ENCODE data around the gene HERC2.
"Not testable (repeated sequence)": the region's sequence is repeated elsewhere in the genome, so short reads cannot be mapped to it uniquely, and the experiment has no call there.

The HERC2 gene, protein sequence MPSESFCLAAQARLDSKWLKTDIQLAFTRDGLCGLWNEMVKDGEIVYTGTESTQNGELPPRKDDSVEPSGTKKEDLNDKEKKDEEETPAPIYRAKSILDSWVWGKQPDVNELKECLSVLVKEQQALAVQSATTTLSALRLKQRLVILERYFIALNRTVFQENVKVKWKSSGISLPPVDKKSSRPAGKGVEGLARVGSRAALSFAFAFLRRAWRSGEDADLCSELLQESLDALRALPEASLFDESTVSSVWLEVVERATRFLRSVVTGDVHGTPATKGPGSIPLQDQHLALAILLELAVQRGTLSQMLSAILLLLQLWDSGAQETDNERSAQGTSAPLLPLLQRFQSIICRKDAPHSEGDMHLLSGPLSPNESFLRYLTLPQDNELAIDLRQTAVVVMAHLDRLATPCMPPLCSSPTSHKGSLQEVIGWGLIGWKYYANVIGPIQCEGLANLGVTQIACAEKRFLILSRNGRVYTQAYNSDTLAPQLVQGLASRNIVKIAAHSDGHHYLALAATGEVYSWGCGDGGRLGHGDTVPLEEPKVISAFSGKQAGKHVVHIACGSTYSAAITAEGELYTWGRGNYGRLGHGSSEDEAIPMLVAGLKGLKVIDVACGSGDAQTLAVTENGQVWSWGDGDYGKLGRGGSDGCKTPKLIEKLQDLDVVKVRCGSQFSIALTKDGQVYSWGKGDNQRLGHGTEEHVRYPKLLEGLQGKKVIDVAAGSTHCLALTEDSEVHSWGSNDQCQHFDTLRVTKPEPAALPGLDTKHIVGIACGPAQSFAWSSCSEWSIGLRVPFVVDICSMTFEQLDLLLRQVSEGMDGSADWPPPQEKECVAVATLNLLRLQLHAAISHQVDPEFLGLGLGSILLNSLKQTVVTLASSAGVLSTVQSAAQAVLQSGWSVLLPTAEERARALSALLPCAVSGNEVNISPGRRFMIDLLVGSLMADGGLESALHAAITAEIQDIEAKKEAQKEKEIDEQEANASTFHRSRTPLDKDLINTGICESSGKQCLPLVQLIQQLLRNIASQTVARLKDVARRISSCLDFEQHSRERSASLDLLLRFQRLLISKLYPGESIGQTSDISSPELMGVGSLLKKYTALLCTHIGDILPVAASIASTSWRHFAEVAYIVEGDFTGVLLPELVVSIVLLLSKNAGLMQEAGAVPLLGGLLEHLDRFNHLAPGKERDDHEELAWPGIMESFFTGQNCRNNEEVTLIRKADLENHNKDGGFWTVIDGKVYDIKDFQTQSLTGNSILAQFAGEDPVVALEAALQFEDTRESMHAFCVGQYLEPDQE (N-terminal part only)

DNA sequence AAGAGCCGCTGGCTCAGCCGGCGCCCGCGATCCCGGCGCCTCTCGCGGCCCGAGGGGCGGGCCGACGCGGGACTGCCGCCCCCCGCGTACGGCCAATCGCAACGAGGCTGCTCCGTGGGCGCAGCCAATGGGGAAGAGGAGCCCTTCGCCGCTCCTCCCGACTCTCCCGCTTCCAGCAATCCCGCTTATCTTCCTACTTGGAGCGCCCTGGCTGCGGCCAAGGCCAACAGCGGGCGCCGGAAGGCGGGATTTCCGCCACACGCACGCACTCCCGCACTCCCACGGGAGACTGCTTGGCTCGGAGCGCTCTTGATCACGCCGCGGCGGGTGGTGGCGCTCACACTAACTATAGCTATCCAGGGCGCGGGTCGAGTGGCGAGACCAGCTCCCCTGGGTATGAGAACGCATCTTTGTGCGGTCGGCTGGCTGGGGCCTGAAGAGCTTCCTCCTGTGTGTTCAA, at the start of gene HERC2:
Gene HERC2, minus strand, starts transcription at position 51 of the 460 bp plus-strand sequence. CDS start 746 bp downstream, outside the sequence.
- not testable (repeated sequence) for DNase-seq

DNA sequence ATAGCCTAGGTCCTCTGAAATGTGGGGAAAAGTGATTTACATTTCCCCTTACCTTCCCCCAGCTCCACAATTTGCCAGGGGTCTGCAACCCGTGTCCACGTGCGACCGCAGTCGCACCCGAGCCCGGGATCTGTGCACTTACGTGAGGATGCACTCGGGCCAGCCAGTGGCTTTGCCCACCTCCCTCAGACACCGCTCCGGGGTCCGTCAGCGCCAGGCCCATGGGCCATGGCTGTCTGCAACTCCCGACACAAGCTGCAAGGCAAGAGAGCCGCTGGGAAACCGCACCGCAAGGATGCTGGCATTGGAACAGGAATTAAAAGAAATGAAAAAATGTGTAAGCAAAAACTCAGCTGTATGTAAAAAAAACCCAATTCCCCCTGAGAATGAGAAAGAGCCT, 43.5 kb upstream of the HERC2 start:
- DNase-seq: not testable (repeated sequence)

DNA sequence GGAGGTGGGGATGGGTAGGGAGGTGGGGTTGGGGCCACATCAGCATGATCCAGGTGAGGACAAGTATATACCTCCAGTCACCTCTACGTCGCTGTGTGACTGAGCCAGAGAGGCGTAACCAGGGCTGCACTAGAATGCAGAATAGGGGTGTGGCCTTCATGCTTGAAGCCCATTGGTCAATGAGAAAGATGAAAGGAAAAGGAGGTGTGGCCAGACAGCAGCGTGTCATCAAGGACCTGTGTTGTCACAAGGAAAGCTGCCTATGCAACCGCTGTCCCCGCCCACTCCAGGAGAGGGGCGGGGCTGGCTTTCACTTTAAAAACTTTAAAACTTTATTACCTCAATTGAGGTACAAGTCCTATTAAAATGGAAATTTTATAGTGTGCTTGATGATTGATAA, 36.0 kb upstream of the HERC2 start, which contains the start of gene GOLGA6L24:
Gene GOLGA6L24, minus strand, starts transcription at position 101 of the 400 bp plus-strand sequence. Its CDS starts 61 bp downstream, at position 40.
- not testable (repeated sequence) for DNase-seq

DNA sequence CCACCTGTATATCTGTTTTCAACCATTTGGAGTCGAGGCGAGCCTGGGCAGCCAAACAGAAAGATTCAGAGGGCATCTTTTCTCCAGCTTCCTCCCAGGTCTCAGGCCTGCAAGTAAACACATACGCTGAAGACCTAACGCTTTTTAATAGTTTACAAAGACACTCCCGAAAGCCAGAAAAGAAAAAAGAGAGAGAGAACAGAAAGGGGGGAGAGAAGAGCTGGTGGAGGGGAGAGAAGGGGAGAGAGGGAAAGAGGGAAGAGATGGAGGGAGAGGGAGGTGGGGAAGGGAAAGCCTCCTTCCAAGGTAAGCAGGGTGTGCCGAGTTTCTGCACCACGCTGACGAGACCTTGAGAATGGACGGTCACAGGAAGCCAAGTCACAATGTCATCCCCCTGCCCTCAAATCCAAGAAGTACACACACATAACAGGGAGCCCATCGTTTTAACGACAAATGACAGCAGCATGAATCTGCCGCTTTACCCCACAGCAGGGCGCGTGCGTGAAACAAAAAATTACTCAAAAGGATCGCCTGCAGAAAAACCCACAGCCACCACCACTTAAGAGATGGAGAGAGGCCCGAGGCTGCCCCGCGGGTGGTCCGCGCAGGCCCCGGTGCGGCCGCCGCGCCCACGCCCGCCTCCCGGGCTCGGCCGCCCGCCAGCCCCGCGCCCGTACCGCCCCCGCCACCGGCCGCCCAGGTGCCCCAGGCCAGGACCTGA, 461 bp downstream of the HERC2 start:
- DNase-seq: not testable (repeated sequence)

DNA sequence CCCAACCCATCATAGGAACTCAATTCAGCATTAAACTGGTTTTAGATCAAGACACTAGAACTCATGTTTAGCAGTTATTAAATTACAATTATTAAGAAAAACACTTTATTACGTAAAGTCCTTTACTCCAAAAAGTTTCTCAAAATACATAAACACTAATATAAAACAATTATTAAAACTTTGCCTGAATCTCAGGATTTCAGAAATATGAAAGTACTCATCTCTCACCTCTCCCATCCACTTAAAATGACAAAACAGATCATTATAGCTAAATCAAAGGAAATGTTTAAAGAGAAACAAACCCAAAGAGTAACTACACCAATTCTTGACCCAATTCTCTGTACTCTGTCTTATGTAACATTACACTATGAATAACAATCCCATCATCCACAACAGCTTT, 2.3 kb downstream of the HERC2 start:
- DNase-seq: not testable (repeated sequence)

DNA sequence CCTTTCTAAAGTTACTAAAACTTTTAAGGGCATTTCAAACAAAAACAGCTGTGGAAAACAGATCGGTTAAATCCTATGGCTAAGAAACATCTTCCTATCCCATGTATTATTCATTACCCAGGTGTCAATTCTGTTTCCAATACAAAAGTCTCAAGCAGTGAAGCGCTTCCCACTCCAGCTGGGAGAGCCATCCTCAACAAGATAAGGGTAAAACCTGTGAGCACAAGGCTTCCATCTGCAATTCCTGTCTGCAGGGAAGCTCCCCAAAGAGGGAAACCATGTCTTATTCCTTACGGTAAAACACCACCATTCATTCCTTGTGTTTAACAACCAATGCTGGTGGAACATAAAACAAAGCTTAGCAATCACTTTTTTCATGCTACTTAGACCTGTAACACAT, 3.2 kb downstream of the HERC2 start:
- not testable (repeated sequence) for DNase-seq

DNA sequence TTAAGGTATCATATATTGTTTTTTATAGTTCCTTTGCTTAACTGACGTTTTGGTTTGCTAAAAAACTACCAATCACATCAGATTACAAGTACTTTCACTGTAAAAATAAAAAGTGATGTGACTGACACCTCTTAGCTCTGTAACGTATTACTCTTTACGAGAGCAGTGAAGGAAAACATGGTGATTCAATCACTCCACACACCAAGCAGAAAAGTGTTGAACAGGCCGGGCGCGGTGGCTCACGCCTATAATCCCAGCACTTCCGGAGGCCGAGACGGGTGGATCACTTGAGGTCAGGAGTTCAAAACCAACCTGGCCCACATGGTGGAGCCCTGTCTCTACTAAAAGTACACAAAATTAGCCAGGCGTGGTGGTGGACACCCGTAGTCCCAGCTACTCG, 3.9 kb downstream of the HERC2 start:
- DNase-seq: not testable (repeated sequence)

DNA sequence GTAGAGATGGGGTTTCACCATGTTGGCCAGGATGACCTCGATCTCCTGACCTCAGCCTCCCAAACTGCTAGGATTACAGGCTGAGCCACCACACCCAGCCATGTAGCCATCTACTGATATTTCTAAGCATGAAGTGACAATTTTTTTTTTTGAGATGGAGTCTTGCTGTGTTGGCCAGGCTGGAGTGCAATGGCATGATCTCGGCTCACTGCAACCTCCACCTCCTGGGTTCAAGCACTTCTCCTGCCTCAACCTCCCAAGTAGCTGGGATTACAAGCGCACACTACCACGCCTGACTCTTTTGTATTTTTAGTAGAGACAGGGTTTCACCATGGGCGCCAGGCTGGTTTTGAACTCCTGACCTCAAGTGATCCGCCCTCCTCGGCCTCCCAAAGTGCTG, 5.0 kb downstream of the HERC2 start:
- DNase-seq: not testable (repeated sequence)

DNA sequence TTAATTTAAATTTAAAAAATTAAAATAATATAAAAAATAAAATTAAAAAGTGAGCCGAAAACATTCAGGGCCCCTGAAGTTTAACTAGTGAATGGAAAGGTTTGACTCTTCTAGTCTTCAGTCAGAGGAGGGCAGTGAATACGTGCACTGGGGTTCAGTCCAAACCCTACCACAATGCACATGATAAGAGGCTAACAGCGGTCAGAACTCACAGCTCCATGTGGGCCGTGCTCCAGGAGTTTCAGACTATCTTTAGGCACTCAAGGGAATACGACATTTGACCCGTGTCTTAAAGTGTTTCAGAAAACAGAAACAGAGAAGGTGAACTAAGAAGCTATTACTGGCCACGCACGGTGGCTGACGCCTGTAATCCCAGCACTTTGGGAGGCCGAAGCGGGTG, 11.5 kb downstream of the HERC2 start:
- not testable (repeated sequence) for DNase-seq

DNA sequence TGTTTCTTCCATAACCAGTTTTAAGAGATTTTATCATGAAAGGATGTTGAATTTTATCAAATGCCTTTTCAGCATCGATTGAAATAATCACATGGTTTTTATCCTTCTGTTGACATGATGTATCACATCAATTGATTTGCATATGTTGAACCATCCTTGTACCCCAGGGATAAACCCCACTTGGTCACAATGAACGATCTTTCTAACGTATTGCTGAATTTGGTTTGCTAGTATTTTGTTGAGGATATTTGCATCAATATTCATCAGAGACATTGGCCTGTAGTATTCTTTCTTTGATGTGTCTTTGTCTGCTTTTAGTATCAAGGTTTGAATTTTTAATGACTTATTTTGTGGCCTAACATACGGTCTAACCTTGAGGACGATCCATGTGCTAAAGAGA, 13.3 kb downstream of the HERC2 start:
- not testable (repeated sequence) for DNase-seq

DNA sequence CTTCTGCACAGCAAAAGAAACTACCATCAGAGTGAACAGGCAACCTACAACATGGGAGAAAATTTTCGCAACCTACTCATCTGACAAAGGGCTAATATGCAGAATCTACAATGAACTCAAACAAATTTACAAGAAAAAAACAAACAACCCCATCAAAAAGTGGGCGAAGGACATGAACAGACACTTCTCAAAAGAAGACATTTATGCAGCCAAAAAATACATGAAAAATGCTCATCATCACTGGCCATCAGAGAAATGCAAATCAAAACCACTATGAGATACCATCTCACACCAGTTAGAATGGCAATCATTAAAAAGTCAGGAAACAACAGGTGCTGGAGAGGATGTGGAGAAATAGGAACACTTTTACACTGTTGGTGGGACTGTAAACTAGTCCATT, 16.3 kb downstream of the HERC2 start:
- not testable (repeated sequence) for DNase-seq

DNA sequence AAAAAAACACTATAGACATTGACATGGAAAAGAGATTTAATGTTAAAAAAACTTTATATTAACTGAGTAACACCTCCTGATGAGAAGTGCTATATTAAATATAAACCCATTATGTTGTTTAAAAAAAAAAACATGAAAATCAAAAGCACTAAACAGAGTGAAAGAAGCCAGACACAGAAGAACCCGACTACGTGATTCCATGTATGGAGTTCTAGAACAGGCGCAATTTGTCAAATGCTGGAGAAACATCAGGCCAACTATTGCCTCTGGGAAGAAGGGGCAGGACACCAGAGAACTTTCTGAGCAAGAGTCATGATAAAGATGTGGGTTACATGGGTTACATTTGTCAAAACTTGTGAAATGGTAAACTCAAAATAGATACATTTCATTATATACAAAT, 24.5 kb downstream of the HERC2 start:
- DNase-seq: not testable (repeated sequence)

DNA sequence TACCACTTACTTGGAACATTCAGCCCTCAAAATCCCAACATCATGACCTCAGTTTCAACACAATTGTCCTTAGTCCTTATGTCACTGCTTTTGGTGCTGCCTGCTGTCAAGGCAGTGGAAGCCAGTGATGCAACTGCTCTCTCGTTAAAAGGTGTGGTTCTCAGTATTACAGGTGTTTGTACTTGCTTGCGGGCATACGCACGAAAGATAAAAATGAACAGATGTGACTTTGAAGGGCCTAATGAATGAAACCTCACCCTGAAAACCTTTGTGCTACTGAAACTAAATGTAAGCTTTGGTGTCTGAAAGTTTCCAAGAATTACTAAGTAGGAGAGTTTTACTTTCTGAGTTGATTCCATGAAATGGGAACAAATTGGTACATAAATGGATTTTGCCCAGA, 25.2 kb downstream of the HERC2 start:
- DNase-seq: not testable (repeated sequence)

DNA sequence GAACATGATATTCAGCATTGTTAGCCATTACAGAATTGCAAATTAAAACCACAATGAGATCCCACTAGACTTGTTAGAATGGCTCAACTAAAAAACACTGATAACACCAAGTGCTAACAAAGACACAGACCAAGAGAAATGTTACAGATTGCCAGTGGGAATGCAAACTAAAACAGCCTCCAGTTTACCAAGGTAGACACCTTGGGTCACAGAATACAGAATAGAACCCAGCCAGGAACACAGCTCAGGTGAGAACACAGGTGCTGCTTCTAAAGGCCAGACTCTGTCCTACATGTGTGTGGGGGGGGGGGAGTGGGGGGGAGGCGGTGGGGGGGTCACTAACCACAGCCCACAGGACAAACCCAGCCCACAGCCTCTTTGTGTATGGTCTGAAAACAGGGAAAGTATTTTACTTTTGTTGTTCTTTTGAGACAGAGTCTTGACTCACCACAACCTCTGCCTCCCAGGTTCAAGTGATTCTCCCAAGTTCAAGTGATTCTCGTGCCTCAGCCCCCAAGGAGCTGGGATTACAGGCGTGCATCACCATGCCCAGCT, 26.9 kb downstream of the HERC2 start:
- not testable (repeated sequence) for DNase-seq

DNA sequence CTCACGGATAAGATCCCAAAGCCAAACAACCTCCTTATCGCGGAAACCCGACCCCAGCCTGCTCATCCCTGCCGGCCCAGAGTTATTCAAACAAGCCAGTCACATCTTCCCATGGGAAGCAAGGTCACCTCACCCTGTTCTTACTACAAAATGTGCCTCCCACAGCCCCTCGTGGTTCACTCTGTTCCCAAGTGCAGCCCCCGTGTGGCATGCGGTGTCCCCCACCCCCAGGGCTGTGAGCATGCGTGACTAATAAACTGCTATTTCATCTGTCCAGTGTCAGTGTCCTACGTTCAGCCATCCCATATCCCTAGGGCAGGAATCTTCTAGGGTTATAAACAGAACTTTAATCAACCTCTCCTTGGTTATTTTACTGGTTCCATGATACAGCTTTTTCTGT, 27.4 kb downstream of the HERC2 start:
- DNase-seq: not testable (repeated sequence)

DNA sequence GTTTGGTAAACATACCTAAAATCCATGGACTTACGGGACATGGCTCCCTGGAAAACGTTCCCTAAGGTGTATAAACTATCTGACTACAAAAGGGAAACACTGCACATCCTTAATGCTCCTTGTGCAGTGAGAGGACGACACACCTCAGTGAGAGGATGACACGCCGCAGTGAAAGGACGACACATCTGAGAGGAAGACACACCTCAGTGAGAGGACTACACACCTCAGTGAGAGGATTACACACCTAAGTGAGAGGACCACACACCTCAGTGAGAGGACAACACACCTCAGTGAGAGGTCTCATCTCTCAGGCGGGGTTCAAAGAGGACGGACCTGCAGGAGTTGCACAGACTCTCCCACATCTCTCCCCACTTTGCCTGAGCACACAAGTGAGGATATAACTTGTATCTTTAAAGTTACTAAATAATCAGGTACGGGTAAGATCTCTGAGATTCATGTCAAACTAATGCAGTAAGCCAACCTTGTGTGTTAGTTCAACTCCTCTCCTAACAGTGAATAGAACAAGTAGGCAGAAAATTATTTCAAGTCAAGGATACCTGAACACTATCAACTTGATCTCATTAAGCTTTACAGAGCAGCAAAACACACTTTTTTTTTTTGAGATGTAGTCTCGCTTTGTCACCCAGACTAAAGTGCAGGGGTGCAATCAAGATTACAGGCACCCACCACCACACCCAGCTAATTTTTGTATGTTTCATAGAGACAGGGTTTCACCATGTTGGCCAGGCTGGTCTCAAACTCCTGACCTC, 32.1 kb downstream of the HERC2 start:
- no peak for DNase-seq

DNA sequence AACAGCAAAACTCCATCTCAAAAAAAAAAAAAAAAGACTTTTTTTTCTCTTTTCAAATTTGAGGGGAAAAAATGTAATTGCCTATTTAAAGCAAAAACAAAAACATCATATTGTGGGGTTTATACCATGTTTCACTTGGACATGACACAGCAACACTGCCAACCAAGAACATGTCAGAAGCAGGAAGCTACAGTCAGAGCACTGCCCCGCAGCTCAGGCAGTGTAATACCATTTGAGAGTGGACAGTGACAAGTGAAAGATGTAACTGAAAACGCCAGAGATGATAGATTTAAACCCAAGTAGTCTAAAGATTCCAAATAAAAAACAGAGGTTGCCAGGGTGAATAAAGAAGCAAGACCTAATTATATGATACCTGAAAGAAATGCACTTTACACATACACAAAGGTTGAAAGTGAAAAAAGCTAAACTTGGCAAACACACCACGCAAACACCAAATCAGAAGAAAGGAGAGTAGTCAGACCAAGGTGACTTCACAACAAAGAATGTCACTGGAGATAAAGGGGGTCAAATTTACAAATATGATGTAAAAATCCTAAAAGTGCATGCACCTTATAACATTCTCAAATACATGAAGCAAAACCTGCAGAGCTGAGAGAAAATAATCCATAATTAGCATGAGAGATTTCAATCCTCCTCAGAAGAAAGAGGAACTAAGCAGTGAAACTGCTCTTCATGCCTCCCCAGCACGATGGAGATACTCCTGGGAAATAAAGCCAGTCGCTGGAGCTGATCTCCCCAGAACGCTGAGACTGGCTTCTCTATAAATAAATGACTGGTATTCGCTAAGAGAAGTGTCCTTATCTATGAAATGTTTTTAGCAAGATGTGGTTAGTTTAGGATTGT, 32.9 kb downstream of the HERC2 start:
- DNase-seq: not testable (repeated sequence)

DNA sequence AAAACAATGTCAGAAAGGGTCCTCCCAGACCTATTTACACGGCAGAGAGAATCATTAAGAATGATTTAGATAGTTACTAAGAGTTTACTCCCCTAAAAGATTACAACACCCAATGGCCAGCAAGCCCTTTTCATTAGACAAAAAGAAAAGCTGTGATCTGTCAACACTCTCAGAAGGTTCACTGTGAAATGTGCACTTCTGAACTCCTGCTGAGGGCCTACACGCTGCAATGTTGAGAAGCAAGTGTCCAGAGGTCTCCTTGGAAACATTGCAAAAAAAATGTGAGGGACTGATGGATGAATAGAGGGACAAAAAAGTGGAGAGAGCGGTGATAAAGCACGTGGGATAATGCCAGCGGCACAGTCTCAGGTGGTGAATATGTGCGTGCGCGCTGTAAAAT, 35.3 kb downstream of the HERC2 start:
- not testable (repeated sequence) for DNase-seq

DNA sequence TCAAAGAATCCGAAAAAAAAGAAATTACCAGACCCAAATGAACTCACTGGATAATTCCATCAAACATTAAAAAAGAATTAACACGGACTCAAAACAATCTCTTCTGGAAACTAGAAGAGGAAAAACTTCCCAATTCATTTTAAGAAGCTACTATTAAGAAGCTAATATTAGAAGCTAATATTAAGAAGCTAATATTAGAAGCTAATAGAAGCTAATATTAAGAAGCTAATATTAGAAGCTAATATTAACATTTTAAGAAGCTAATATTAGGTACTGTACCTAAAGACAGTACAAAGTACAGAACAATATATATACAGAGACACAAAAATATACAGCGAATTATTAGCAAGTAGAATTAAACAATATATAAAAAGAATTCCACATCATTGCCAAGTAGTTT, 35.9 kb downstream of the HERC2 start:
- DNase-seq: no peak

DNA sequence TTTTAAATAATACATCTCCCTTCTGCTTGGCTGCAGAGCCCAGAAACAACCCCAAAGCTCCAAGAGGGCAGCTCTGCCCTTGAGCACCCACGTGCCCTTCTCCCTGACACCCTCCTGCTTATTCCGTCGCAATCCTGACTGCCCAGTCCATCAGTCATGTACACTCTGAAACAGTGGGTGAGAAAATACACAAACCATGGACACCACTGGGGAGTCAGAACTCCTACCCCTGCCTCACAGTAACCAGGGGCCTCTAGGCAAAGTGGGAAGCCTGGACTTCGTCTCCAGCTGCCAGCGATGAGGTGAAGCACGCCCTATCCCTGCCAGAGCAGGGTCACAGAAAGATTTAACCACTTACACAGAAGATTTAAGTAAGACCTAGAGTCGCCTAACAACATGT, 40.1 kb downstream of the HERC2 start:
- DNase-seq: no peak
